HG02840 (cell line): ENCODE data around the gene CTSC.

Experiments used
- ATAC-seq: cut with Tn5 transposase; IDR thresholded peaks from one replicate; pipeline ENCODE4 v1.9.1; 2021; ENCODE audit warnings: mild to moderate bottlenecking, moderate library complexity, moderate number of reproducible peaks; ENCODE audit not compliant: unreplicated experiment, low FRiP score

CTSC gene

DNA sequence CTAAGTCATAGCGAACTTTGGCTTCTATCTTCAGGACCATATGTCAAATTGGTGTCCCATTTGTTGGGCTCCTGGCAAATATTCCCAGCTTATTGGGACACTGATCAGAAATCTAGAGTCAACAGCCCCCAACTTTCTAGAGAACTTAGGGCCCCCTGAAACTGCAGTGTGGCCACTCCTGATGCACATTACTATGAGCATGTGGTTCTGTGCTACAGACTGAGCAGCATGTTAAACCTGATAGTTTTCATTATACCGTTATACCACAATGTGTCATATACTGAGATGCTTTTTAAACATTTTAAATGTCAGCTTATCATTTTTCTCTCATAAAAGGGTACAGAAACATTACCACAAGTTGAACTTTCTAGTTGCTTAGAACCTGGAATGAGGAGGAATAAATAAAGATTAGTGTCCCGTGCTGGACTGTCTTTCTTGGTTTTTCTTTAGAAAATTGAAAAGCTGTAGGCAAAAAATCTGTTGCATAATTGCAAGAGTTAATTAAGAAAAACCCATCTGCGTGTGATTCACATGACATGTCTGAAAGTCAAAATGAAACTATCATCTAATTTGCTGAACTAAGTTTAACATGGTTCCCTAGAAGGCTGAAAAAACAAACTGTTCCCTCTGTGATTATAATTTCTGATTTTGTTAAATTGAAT is 16.4 kb upstream of the CTSC start:
- ATAC-seq: peak; percentile 35

DNA sequence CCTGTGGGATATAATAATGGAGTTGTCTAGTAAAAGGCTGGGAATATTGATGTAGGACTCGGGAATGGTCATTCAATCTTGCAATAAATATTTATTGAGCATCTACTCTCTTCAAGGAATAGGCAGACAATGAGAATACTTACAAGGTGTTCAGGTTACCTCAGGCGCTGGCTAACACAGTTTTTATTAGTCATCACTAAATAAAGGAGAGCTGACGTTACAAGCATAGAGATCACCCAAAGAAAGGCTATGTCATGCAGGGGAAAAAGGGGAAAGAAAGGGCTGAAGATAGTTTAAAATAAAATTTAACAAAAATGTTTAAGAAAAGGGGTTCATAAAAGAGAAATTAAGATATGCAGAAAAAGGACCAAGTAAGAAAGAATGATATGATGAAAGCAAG is 15.8 kb upstream of the CTSC start:
- ATAC-seq: no peak

DNA sequence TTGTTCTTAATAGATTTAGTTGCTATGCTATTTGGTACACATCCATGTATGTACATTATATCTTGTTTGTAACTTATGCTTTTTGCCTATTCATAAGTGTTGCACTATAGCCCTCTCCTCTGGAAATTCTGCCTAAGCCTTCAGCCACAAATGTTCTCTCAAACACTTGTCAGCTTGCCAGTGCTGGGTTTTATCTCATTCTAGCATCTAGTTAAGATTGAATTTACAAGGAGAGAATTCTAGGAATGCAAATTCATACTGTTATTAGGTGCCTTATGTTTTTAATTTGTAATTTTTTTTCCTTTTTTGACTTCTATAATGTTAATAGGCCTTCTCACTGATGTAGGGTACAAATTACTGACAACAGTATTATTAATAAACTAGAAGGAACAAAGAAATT is 14.6 kb upstream of the CTSC start:
- no peak for ATAC-seq

DNA sequence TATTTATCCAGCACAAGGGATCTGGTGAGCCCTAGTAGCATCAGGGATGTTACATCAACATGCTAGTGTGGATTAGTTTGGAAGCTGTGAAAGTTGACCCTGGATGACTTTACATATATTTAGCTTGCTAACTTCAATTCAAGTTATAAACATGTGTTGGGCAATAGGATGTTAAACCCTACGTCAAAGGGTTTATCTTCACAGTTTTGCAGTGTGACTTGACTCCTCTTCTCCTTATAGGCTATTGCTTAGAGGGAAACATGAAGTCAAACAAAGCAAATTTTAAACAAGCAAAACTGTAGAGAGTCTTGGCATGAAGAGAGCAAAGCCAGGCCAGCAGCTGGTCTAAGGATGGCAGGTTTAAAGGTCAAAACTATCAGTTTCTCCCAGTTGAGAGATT is 11.3 kb upstream of the CTSC start:
- no peak for ATAC-seq

DNA sequence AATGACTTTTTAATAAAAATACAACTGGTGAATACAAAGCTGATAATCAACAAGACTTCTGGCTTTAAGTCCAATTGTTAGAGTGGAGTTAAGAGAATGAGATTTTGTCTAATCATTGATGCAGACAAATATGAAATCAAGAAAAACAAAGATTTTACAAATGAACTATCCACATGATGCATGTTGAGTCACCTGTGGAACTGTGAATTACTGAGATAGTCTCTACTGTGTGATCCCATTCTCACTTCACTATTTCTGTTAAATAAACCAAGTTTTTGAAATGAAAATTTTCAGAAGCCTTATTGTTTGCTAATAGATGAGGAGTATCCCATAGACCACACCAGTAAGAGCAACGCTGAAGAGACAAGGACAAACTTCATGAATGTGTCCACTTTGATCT is 8.4 kb upstream of the CTSC start:
- ATAC-seq: no peak

DNA sequence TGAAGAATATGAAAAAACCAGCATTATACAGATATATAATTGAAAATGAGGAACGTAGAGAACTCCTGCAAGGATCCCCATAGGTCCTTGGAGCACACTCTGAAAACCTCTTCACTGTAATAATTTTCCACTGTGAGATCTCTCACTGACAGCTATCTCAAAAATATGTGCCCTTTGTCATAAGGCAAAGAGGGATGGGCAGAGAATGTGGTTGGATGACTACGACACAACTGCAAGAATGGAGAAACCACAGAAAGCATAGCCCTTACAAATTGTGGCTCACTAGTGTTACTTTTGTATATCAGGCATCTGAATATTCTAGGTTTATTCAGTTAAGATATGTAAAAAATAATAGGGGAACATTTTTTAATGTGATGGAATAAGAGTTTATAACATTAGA is 7.9 kb upstream of the CTSC start:
- ATAC-seq: no peak

DNA sequence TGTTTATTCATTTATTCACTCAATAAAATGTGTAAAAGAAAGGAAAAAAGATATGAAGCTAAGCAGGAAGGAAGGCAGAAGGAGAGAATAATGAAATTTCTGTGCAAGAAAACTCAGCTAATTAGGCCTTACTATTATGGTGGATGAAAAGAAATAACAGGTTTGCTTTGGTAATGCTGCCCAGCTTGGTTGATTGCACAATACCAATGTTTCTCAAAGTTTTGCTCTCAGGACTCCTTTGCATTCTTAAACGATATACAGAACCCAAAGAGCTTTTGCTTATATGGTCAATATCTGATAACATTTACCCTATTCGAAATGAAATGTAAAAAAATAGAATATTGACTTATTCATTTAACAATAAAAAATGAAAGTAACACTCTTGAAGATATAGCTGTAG is 7.3 kb upstream of the CTSC start:
- ATAC-seq: no peak

DNA sequence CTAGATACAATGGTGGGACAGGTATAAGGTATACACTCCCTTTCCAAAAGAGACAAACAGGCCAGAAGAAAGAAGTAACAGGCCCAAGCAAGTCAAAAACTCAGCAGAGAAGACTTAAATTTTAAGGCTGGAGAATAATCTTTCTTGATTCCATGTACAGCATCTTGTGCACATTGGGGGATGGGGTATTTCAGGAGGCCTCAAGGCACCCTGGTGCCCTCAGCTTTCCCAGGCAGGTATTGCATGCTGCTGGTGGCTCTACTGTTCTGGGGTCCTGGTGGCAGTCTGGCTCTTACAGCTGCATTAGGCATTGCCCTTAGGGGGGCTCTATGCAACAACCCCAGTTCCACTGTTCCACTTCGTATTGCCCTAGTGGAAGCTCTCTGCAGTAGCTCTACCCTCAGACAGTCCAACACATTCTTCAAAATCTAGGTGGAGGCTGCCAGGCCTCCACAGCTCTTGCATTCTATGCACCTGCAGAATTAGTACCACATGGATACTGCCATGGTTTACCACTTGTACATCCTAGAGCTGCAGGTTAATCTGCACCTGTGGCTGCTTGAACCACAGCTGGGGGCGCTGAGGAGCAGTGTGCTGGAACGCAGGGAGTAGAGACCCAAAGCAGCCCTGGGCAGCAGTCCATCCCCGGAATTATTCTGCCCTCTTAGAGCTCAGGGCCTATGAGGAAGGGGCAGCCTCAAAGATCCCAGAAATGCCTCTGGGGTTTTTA is 4.2 kb upstream of the CTSC start:
- ATAC-seq: no peak

DNA sequence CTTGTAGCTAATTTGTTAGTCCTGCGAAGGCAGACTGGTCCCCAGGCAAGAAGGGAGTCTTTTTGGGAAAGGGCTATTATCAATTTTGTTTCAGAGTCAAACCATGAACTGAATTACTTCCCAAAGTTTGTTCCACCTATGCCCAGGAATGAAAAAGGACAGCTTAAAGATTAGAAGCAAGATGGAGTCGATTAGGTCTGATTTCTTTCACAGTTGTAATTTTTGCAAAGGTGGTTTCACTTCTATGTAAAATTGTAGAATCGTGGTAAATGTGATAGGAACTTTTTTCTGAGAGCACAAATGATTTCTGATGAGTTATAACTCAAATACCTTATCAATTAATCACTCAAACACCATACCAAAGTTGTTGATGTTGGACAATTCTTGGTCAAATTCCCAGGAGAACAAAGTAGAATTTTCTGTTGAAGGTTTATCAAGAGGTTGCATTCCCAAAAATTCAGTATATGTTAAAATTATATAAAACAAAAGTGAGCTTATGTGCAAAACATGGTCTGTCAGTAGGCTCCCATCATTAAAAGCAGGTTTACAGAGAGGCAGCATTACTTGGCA is 2.9 kb upstream of the CTSC start:
- ATAC-seq: no peak

DNA sequence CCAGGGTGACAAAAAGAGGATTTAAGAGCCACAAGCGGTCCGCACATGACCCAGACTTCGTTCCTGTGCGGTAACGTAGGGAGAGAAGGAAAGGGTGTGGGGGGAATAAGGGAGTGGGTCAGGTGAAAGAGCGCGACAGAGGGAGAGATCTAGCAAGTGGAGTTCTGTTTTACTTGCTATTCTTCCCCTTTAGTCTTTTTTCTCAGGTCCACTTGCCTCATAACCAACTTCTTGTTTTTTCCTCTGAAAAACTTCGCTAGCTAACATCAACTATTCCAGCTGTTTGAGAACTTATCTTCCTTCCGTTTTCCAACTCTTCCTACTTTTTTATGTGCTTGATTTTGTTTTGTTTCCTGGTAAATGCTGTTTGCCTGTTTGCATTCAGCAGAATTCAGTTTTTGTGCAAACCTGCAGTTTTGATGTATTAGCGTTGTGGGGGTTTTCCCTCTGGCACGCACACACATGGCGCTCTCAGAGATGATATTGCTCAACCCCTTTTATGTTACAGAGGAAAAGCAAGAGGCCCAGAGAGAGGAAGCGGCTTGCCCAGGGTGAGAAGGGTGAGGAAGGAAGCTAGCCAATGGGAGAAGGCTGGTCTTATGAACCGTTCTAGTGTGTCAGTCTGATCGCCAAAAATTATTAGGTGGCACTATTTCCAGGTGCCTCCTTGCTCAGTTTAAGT is 592 bp upstream of the CTSC start:
- peak; percentile 18 for ATAC-seq

DNA sequence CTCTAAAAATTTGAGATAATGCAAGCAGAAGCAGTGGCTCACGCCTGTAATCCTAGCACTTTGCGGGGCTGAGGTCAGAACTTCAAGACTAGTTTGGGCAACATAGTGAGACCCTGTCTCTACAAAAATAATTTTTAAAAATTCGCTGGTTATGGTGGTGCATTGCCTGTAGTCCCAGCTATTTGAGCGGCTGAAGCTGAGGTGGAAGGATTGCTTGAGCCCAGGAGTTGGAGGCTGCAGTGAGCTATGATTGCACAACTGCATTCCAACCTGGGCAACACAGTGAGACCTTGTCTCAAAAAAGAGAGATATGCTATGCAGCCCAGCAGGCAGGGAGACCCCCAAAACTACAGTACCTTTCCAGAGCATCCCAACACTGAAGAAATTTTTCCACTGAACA is 2.3 kb downstream of the CTSC start:
- ATAC-seq: no peak

DNA sequence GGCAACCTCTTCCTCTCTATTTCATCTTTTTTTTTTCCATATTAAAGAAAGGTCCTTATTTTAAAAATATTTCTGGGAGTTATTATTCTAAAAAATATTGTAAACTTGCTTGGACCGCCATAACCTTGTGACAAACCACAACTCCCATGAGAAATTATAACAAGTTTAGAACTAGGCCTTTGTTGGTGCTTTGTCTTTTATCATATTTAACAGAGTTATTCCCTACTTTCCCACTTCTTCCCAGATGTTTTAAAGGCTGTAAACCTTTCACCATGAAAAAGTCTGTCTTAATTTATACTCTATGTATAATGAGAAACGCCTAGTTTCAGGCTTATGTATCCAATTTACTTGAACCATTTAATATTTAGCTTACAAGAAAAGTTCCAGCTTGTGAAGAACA is 3.7 kb downstream of the CTSC start:
- ATAC-seq: no peak

DNA sequence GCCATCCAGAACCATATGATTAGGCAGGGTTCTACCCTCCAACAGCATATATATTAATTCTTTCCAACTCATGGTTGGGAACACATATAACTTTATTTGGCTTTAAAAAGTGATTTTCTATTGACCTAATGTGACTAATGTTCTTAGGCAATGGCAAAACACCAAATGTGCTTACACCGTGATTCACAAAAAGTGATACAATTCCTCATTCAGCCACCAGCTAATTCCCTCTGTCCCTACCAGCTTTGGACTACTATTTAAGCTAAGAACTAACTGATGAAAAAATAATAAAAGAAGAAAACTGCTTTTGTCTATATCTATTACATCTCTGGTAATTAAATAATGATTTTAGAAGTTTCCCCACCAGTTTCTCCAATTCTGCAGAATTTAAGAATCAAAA is 4.7 kb downstream of the CTSC start:
- ATAC-seq: no peak

DNA sequence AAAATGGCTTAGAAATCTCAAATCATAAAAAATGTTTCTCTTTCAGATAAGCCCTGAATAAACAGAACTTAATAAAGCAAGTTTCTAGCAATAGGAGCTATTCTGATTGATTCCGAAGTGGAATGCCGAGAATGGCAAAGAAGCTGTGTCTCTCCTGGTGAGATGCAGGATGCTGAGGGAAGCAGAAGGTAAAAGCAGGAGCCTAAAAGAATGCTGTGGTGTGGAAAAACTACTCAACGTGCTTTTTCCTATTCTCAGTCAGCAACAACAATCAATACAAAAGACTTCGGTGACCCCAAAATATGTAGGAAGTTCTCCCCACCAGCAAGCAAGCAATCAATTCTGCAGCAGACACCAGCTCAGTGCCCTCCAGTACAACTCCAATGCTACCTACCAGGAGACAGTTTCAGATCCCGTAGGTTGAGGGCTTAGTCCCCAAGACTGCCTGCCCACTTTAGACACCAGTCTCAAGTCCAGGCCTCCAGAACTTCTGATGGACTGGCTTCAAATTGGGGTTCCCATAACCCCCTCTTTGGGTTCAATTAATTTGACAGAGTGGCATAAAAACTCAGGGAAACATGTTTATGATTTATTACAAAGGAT is 6.6 kb downstream of the CTSC start:
- no peak for ATAC-seq

DNA sequence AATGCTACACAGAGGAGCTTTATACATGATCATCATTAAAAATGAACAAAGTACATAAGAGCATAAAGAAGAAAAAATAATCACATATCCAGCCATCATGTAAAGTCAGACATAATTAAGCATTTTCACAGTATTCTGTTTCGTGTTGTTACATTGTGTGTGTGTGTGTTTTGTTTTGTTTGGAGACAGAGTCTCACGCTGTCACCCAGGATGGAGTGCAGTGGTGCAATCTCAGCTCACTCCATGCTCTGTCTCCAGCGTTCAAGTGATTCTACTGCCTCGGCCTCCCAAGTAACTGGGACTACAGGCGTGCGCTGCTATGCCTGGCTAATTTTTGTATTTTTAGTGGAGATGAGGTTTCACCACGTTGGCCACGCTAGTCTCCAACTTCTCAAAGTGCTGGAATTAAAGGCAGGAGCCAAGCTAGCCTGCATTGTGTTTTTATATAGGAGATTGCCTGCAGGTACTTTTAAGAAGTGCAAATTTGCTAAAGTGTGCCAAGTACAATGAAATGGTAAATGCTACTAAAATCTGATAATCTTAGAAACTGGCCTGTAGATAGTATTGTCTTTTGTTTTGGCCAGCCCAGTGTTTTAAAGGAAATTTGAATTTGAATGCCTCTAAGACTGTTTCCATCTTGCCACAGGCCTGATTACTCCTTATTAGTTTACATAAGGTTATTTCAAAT is 7.8 kb downstream of the CTSC start:
- ATAC-seq: no peak

DNA sequence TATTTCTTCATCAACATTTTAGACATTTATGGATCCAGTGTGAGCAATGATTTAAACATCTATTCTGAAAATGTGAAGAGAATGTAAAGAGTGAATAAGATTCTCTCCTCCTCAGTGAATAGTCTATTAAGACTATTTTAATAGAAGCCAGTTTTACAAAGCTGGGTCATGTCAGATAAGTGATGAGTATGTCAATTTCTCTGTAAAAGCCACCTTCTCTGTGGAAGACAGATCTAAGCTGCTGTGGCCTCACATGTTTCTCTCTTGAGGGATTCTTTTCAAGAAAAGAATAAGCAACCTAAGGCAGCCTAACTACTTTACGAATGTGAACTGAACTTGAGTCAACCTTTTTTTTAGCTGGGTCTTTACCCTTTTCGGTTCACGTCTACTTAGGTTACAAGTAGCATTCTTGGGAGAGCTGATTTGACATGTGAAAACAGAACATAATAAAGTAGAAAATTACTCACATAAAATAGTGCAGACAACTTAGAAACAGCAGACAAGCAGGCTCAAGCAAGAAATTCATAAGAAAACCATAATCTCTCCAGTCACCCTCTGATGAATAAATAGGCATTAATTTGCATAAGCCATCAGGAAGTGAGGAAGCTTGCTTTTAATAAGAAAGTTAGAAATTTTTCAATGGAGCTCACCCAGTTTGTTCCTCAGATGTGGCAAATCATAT is 9.9 kb downstream of the CTSC start:
- ATAC-seq: no peak

DNA sequence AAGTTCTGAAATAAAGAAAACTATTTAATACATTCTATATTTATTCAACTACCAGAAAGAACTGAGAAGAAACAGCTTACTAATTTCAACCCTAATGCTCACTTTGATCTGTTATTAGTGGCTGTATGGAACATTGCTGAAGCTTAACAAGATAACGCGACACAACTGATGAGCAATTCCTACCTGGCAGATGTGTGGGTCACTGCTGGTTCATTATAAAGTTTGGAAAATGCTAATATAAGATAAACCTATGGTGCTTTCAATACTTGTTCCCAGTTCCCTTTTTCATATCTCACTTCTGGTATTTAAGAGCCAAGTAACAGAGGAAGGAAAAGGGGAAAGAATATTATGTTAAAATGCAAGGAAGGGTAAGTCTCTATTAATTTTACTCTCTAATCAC is 10.5 kb downstream of the CTSC start:
- no peak for ATAC-seq

DNA sequence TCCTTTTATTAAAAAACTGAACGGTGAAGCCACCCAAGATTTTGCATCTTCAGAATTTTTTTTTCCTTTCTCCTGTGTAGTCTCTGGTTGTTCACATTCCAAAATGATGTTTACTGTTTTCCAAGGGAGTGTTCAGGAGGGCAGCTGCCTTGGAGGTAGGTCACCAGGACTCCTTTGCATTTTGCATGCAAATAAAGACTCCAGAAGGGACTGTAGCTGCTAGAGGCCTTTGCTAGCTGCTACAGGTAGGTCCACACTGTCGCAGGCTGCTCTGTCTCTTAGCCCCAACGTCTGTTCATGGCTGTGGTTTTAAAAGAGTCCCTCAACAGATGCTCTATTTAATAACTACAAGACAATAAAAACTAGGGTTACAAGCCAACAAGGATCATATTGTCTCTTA is 11.4 kb downstream of the CTSC start:
- ATAC-seq: no peak

DNA sequence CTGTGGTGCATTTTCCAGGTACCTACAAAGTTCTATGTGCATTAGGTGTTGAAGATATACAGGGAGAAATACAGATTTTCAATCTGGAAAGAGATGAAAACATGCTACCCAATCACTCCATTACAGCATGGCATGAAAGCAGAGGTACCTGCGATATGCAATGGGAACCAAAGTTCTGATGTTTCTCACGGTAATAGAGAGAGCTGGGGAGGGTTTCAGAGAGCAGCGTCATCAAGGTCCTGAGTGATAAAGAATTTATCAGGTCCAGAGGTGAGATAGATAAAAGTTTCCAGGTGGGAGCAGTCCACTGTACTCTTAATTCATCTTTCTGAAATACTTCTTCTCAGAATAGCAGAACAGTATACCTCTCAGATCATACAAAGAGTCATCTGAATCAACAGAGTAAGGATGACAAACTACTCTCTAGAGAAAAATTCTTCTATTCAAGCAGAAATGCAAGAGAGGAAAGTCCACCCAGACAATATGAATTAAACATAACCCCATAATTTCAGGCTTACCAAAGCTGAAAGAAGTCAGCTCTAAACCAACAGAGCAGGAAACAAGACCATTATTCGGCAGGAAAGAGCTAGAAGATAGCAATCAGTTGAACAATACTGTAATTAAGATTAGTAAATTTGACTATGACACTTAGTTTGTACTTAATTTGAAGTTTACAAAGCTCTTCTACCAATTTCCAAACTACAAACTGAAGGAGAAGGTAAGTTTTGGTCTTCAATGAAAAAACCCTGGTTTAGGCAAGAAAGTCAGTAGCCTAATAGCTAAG is 12.8 kb downstream of the CTSC start:
- no peak for ATAC-seq
